ENCODE data around the gene NFIA. TPM values are rescaled to one million over a fixed set of nuclear protein-coding genes. Genes with fewer than 3 reads are reported as not detected.

NFIA gene
- total and polyA plus RNA-seq, 2 of the 13 experiments (the other 11 are each of a cell fraction or from before 2014, with no cell fraction given), result 14.7 to 28.5 TPM

DNA sequence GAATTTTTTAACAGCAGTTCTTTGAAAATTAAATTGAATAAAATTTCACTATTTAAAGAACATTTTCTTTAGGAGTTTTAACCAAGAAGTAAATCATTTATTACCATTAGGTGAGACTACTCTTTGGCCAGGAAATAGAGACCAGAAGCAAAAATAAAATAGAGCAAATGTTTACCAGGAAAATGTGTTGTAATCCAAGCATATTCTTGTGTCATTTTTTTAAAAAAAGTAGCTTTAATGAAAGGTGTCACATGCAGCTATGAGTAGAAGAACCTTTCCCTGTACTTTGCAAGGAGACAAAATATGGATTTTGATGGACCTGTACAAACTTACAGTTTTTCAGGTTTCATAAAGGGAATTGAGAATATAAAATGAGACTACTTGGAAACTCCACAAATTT, 140.8 kb downstream of the NFIA start (continued):
- TF ChIP-seq, protein P1, sequence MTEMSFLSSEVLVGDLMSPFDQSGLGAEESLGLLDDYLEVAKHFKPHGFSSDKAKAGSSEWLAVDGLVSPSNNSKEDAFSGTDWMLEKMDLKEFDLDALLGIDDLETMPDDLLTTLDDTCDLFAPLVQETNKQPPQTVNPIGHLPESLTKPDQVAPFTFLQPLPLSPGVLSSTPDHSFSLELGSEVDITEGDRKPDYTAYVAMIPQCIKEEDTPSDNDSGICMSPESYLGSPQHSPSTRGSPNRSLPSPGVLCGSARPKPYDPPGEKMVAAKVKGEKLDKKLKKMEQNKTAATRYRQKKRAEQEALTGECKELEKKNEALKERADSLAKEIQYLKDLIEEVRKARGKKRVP (CRISPR knock-in tag; IDR thresholded peaks at IDR 0.05), result peak in 1 of 2 experiments; percentile 86; a peak in 2 of 4 replicates
- TF ChIP-seq GFI1 (CRISPR knock-in tag; IDR thresholded peaks at IDR 0.05; ENCODE audit: borderline replicate concordance), result no peak
- TF ChIP-seq DNMT3B (CRISPR knock-in tag; conservative IDR thresholded peaks at IDR 0.05), result no peak
- TF ChIP-seq TOE1 (CRISPR knock-in tag; IDR thresholded peaks at IDR 0.05), result no peak
- TF ChIP-seq ZFP1 (CRISPR knock-in tag; IDR thresholded peaks at IDR 0.05), result no peak
- peak; percentile 80 for TF ChIP-seq CEBPB (IDR thresholded peaks at IDR 0.05; ENCODE audit: borderline replicate concordance, low read depth, low read length)
- TF ChIP-seq, protein P2, sequence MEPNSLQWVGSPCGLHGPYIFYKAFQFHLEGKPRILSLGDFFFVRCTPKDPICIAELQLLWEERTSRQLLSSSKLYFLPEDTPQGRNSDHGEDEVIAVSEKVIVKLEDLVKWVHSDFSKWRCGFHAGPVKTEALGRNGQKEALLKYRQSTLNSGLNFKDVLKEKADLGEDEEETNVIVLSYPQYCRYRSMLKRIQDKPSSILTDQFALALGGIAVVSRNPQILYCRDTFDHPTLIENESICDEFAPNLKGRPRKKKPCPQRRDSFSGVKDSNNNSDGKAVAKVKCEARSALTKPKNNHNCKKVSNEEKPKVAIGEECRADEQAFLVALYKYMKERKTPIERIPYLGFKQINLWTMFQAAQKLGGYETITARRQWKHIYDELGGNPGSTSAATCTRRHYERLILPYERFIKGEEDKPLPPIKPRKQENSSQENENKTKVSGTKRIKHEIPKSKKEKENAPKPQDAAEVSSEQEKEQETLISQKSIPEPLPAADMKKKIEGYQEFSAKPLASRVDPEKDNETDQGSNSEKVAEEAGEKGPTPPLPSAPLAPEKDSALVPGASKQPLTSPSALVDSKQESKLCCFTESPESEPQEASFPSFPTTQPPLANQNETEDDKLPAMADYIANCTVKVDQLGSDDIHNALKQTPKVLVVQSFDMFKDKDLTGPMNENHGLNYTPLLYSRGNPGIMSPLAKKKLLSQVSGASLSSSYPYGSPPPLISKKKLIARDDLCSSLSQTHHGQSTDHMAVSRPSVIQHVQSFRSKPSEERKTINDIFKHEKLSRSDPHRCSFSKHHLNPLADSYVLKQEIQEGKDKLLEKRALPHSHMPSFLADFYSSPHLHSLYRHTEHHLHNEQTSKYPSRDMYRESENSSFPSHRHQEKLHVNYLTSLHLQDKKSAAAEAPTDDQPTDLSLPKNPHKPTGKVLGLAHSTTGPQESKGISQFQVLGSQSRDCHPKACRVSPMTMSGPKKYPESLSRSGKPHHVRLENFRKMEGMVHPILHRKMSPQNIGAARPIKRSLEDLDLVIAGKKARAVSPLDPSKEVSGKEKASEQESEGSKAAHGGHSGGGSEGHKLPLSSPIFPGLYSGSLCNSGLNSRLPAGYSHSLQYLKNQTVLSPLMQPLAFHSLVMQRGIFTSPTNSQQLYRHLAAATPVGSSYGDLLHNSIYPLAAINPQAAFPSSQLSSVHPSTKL (CRISPR knock-in tag; IDR thresholded peaks at IDR 0.05), result peak; percentile 58; the same call in 1 of the 2 replicates
- no peak for TF ChIP-seq REPIN1 (CRISPR knock-in tag; IDR thresholded peaks at IDR 0.05; ENCODE audit: borderline replicate concordance, low read depth)
- 0 out of 2 replicates have a peak, but pooled peaks have one; percentile 50 for TF ChIP-seq FOXA3 (CRISPR knock-in tag; IDR thresholded peaks at IDR 0.05)
- TF ChIP-seq SAP130 (CRISPR knock-in tag; IDR thresholded peaks at IDR 0.05; ENCODE audit: low read depth), result peak; percentile 32; the same call in 1 of the 2 replicates
- TF ChIP-seq ZNF362 (CRISPR knock-in tag; IDR thresholded peaks at IDR 0.05; ENCODE audit: borderline replicate concordance), result peak; percentile 80
- no peak for TF ChIP-seq ZNF383 (CRISPR knock-in tag; IDR thresholded peaks at IDR 0.05; ENCODE audit: borderline replicate concordance)
- 0 out of 2 replicates have a peak, but pooled peaks have one; percentile 34 for TF ChIP-seq CREM (IDR thresholded peaks at IDR 0.05)
- no peak for TF ChIP-seq CREM (CRISPR knock-in tag; IDR thresholded peaks at IDR 0.05)
- TF ChIP-seq ELF3 (CRISPR knock-in tag; IDR thresholded peaks at IDR 0.05), result peak; percentile 31; the same call in 1 of the 2 replicates
- no peak for TF ChIP-seq HNF1B (CRISPR knock-in tag; IDR thresholded peaks at IDR 0.05)
- peak; percentile 43 for TF ChIP-seq KAT8 (CRISPR knock-in tag; IDR thresholded peaks at IDR 0.05)
- peak; percentile 81 for TF ChIP-seq CEBPG (CRISPR knock-in tag; IDR thresholded peaks at IDR 0.05)
- TF ChIP-seq, protein P3, sequence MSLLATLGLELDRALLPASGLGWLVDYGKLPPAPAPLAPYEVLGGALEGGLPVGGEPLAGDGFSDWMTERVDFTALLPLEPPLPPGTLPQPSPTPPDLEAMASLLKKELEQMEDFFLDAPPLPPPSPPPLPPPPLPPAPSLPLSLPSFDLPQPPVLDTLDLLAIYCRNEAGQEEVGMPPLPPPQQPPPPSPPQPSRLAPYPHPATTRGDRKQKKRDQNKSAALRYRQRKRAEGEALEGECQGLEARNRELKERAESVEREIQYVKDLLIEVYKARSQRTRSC (CRISPR knock-in tag; IDR thresholded peaks at IDR 0.05; ENCODE audit: low read depth), result no peak
- no peak for TF ChIP-seq ZIK1 (CRISPR knock-in tag; IDR thresholded peaks at IDR 0.05; ENCODE audit: borderline replicate concordance, low read depth)
- TF ChIP-seq, protein P4, sequence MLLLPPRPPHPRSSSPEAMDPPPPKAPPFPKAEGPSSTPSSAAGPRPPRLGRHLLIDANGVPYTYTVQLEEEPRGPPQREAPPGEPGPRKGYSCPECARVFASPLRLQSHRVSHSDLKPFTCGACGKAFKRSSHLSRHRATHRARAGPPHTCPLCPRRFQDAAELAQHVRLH (CRISPR knock-in tag; IDR thresholded peaks at IDR 0.05; ENCODE audit: borderline replicate concordance, low read depth), result no peak
